GM12874 (cell line): ENCODE data around the gene AGAP1.

Source experiments
- TF ChIP-seq, protein P1 (sequence below): IDR thresholded peaks from 2 replicates; pipeline ENCODE4 v1.5.1; 2011; ENCODE audit warnings: low read depth, mild to moderate bottlenecking, control low read depth, low read length, moderate library complexity; ENCODE audit not compliant: insufficient read depth

Gene AGAP1

DNA sequence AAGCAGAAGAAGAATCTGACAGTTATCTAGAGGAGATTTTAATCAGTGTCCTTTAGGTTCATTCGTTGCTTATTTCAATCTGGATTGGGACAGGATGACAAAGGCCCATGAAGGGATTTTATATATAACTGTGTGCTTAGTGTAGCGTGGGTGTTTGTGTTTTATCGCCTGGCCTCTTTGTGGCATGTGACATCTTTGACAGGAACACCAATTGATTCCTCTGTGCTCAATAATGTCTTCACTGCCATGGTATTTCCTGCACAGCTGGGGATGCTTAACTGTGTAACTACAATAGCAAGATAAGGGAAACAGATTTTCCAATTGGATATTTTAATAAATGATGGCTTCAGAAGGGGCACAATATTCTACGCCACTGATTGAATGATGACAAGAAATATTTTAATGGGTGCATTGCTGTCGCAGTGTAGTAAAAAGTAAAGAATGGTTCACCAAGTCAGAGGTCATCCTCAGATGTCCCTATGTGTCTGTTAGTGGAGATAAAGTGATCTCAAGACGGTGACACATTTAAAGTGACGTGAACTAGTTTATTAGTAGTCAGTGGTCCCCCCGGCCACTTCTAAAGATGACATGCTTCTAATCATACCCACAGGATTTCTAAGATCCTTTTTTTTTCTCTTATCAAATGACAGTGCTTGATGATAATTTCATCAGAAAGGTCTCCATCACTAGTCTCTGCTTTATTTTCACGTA, 160.4 kb downstream of the AGAP1 start:
- TF ChIP-seq, protein P1, sequence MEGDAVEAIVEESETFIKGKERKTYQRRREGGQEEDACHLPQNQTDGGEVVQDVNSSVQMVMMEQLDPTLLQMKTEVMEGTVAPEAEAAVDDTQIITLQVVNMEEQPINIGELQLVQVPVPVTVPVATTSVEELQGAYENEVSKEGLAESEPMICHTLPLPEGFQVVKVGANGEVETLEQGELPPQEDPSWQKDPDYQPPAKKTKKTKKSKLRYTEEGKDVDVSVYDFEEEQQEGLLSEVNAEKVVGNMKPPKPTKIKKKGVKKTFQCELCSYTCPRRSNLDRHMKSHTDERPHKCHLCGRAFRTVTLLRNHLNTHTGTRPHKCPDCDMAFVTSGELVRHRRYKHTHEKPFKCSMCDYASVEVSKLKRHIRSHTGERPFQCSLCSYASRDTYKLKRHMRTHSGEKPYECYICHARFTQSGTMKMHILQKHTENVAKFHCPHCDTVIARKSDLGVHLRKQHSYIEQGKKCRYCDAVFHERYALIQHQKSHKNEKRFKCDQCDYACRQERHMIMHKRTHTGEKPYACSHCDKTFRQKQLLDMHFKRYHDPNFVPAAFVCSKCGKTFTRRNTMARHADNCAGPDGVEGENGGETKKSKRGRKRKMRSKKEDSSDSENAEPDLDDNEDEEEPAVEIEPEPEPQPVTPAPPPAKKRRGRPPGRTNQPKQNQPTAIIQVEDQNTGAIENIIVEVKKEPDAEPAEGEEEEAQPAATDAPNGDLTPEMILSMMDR: no peak

DNA sequence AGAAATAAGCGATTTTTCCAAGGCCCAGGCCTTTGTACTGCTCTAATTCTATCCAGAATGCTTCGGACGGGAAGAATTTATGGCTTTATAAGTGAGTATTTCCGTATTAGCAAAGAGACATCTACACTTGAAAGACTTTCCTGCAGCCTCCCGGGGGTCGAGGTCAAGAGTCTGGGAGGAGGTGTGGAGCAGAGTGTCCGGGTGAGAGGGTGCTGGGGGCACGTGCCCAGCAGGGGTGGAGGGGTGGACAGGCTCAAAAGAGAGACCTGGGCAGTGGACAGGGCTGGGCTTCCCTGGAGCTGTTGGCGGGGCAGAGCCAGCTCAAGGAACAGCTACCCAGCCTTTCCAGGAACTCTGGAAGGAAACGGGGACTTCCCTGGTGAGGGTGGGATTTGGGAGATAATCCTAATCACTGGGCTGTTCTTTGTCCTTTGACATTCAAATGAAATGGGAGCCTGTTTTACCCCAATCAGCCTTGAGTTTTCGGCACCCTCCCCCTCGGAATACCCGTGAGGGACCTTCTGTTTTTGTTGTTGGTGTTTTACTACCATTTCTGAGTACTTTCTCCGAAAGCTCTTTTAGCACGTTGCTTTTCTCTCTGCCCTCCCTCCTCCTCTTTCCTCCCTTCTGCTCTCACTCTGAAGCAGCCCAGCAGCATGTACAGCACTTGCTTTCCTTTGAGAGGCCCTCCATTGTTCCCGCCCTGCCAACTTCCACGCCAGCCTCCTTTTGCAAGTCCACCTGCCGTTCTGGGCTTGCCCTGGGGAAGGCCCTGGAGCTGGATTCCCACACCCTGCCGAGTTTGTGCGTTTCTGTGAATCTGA, 164.7 kb downstream of the AGAP1 start:
- TF ChIP-seq, protein P1: no peak

DNA sequence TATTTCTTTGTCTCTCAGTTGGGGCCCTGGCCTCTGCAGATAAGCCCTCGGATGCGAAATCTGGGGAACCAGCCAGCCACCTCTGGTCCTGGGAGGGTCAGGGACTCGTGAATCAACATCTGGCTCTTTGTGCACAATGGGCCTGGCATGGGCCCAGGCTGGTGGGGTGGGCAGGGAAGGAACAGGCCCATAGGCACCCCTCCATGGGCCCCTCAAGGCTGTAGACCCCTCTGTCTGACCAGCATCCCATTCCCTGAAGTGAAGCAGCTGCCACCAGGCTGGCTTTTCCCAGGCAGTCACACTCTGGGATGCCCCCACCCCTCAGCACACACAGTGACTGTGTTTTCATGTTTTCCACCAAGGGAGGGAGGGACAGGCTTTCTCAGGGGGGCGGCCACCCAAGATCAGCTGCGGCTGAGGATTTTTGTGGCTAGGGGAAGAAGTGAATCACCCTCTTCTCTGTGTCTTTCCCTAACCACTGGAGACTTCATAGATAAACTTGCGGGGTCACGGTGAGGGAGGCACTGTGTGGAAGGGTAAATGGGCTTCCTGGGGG, 166.0 kb downstream of the AGAP1 start:
- TF ChIP-seq, protein P1: no peak

DNA sequence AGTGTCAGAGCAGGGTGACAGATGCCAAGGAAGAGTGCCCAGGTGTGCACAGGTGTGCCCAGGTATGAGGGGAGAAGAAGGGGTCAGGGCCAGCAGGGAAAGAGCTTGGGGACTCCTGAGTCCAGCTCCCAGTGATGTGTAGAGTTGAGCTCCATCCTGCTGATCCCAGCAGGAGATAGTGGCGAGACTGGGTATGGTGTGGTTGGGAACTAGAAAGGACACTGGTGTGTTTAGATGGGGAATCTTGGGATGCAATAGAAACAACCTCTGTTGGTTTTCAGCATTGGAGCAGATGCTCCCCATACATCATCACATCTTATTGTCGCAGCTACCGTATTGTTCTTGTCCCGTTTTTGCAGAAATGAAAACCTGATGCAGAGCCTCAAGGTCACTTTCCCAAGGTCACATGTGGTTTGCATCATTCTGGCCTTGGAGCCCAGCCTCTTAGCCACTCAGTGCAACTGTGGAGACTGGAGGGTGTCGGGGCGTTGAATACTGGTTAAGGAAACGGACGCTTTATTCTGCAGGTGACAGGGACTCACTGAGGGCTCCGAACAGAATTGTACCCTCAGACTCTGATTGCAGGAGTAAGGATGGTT, 166.7 kb downstream of the AGAP1 start:
- TF ChIP-seq, protein P1: no peak

DNA sequence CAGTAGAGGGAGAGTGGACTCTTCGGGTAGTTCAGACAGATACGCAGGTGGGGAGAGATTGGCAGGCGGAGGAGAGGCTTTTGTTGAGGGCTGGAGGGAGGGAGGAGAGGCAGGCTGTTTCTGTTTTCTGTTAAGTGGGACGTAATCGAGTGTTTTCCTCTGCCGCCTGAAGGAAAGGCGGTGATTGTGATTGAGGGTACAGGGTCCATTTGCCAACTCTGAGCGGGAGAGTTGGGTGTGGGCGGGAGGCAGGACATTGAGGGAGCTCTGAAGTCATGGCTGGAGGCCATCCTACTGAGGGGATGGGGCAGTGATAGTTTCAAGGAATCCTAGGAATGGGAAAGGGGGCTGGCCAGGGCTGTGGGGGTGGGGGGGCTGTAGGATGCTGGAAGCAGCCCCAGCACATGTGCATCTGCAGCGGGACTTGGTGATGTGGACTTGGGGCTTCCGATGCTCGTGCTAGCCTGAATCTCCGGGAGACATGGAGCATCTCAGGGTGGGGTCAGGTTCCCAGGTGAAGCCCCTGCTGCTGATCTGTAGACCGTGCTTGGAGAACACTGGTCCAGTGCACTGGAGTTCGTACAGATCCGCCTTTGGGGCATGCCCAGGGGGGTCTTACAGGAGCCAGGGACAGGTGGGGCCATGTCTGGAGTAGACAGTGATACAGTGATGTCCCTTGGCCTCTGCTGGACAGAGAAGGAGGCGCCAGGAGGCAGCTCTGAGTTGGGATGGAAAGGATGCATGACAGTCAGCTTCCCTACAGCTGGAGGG, 167.5 kb downstream of the AGAP1 start:
- TF ChIP-seq, protein P1: no peak

DNA sequence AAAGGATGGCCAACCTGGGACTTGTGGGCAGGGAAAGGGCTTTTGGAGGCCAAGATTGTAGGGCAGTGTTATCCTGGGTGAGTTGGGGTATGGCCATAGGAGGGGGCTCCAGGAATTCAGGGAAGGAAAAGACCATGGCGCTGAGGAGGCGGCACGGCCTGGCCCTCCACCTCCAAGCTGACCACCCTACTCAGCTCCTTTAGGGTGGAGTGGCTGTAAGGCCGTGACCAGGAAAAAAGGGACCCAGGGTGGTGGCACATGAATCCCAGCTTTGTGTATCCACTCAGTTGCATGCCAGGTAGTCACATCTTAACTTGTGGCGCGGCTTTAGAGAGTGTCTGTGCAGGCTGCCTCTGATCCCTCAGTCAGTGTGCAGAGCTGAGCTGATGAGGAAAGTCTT, 168.1 kb downstream of the AGAP1 start:
- TF ChIP-seq, protein P1: no peak
